ENCODE results near the gene KCNC3. TPM values are rescaled to one million over a fixed set of nuclear protein-coding genes. Genes with fewer than 3 reads are reported as not detected.
A peak's percentile ranks its signal among the peaks of the same experiment; 100 is the strongest.

Gene KCNC3
- total RNA-seq, 1 donor from 2014 or later: 19.2 TPM

GRCh38 chr19:50309396-50310125 is 19.6 kb downstream of the KCNC3 start:
- Mint-ChIP-seq H3K4me3 (ENCODE audit: low read depth) (no peak overlapping the region), H3K4me1 (ENCODE audit: low read depth) (peaks cover 2% of the 10 kb centered on the region), H3K9me3 (no peaks in the 10 kb centered on the region), H3K36me3 (ENCODE audit: low read depth) (no peaks in the 10 kb centered on the region), H3K27me3 (ENCODE audit: low read depth) (peaks cover 61% of the 10 kb centered on the region), H3K27ac (no peak overlapping the region)
- DNase-seq (ENCODE audit: low spot score): no peak
- intact Hi-C loops (cut with micrococcal nuclease): no loop called here

GRCh38 chr19:50308991-50309390 is 20.2 kb downstream of the KCNC3 start:
- Mint-ChIP-seq H3K4me3 (ENCODE audit: low read depth) (no peak overlapping the region), H3K27me3 (ENCODE audit: low read depth) (peaks cover 57% of the 10 kb centered on the region), H3K4me1 (ENCODE audit: low read depth) (no peaks in the 10 kb centered on the region), H3K27ac (no peak overlapping the region), H3K36me3 (ENCODE audit: low read depth) (no peaks in the 10 kb centered on the region), H3K9me3 (no peaks in the 10 kb centered on the region)
- intact Hi-C loops (cut with micrococcal nuclease): no loop called here
- no peak for DNase-seq (ENCODE audit: low spot score)

- Mint-ChIP-seq H3K9me3 (no peaks in the 10 kb centered on the region), H3K4me3 (ENCODE audit: low read depth) (no peak overlapping the region), H3K27ac (no peak overlapping the region), H3K36me3 (ENCODE audit: low read depth) (no peaks in the 10 kb centered on the region), H3K27me3 (ENCODE audit: low read depth) (peaks cover 25% of the 10 kb centered on the region), H3K4me1 (ENCODE audit: low read depth) (peaks cover 14% of the 10 kb centered on the region)
- no peak for DNase-seq (ENCODE audit: low spot score)
- intact Hi-C loops (cut with micrococcal nuclease): no loop called here
These were observed 25.6 kb downstream of the KCNC3 start for GRCh38 chr19:50303558-50303957.

- DNase-seq (ENCODE audit: low spot score): no peak
- H3K4me1 Mint-ChIP-seq (ENCODE audit: low read depth): peaks cover 14% of the 10 kb centered on the region
- H3K9me3 Mint-ChIP-seq: no peaks in the 10 kb centered on the region
- H3K4me3 Mint-ChIP-seq (ENCODE audit: low read depth): no peak overlapping the region
- peaks cover 12% of the 10 kb centered on the region for H3K27me3 Mint-ChIP-seq (ENCODE audit: low read depth)
- H3K36me3 Mint-ChIP-seq (ENCODE audit: low read depth): no peaks in the 10 kb centered on the region
- no peak overlapping the region for H3K27ac Mint-ChIP-seq
- intact Hi-C loops (cut with micrococcal nuclease): no loop called here
These were observed 27.6 kb downstream of the KCNC3 start for GRCh38 chr19:50301607-50301971.

- peaks cover 7% of the 10 kb centered on the region for H3K27me3 Mint-ChIP-seq (ENCODE audit: low read depth)
- intact Hi-C loops (cut with micrococcal nuclease): no loop called here
- no peaks in the 10 kb centered on the region for H3K36me3 Mint-ChIP-seq (ENCODE audit: low read depth)
- no peaks in the 10 kb centered on the region for H3K9me3 Mint-ChIP-seq
- H3K4me1 Mint-ChIP-seq (ENCODE audit: low read depth): peaks cover 14% of the 10 kb centered on the region
- DNase-seq (ENCODE audit: low spot score): no peak
- H3K4me3 Mint-ChIP-seq (ENCODE audit: low read depth): no peak overlapping the region
- H3K27ac Mint-ChIP-seq: peak overlapping the region; percentile 55
These were observed 28.2 kb downstream of the KCNC3 start for GRCh38 chr19:50300814-50301606.

GRCh38 chr19:50300051-50300450 is 29.1 kb downstream of the KCNC3 start:
- H3K9me3 Mint-ChIP-seq: no peaks in the 10 kb centered on the region
- intact Hi-C loops (cut with micrococcal nuclease): no loop called here
- H3K27ac Mint-ChIP-seq: no peak overlapping the region
- no peaks in the 10 kb centered on the region for H3K36me3 Mint-ChIP-seq (ENCODE audit: low read depth)
- no peak overlapping the region for H3K4me3 Mint-ChIP-seq (ENCODE audit: low read depth)
- no peak for DNase-seq (ENCODE audit: low spot score)
- H3K4me1 Mint-ChIP-seq (ENCODE audit: low read depth): peaks cover 14% of the 10 kb centered on the region
- peaks cover 4% of the 10 kb centered on the region for H3K27me3 Mint-ChIP-seq (ENCODE audit: low read depth)

- Mint-ChIP-seq H3K4me3 (ENCODE audit: low read depth) (no peak overlapping the region), H3K4me1 (ENCODE audit: low read depth) (no peaks in the 10 kb centered on the region), H3K27me3 (ENCODE audit: low read depth) (peaks cover 8% of the 10 kb centered on the region), H3K36me3 (ENCODE audit: low read depth) (no peaks in the 10 kb centered on the region), H3K9me3 (no peaks in the 10 kb centered on the region), H3K27ac (no peak overlapping the region)
- no peak for DNase-seq (ENCODE audit: low spot score)
- intact Hi-C loops (cut with micrococcal nuclease): no loop called here
These were observed 35.7 kb downstream of the KCNC3 start for GRCh38 chr19:50293263-50294004.

- intact Hi-C loops (cut with micrococcal nuclease): no loop called here
- no peaks in the 10 kb centered on the region for H3K4me1 Mint-ChIP-seq (ENCODE audit: low read depth)
These were observed 36.9 kb downstream of the KCNC3 start for GRCh38 chr19:50292216-50292827.

GRCh38 chr19:50290775-50291174 is 38.4 kb downstream of the KCNC3 start:
- no peaks in the 10 kb centered on the region for H3K4me1 Mint-ChIP-seq (ENCODE audit: low read depth)
- no peaks in the 10 kb centered on the region for H3K36me3 Mint-ChIP-seq (ENCODE audit: low read depth)
- no peak overlapping the region for H3K27ac Mint-ChIP-seq
- H3K4me3 Mint-ChIP-seq (ENCODE audit: low read depth): no peak overlapping the region
- intact Hi-C loops (cut with micrococcal nuclease): no loop called here
- peaks cover 8% of the 10 kb centered on the region for H3K27me3 Mint-ChIP-seq (ENCODE audit: low read depth)
- H3K9me3 Mint-ChIP-seq: peaks cover 14% of the 10 kb centered on the region
- no peak for DNase-seq (ENCODE audit: low spot score)

More at GRCh38 chr19:50292216-50292827, 36.9 kb downstream of the KCNC3 start:
- Mint-ChIP-seq H3K36me3 (ENCODE audit: low read depth) (no peaks in the 10 kb centered on the region), H3K27me3 (ENCODE audit: low read depth) (peaks cover 8% of the 10 kb centered on the region), H3K27ac (no peak overlapping the region), H3K4me3 (ENCODE audit: low read depth) (no peak overlapping the region), H3K9me3 (peaks cover 7% of the 10 kb centered on the region)
- DNase-seq (ENCODE audit: low spot score): no peak

- intact Hi-C loops (cut with micrococcal nuclease): no loop called here
- H3K4me3 Mint-ChIP-seq (ENCODE audit: low read depth): no peak overlapping the region
- H3K27me3 Mint-ChIP-seq (ENCODE audit: low read depth): peaks cover 8% of the 10 kb centered on the region
- no peaks in the 10 kb centered on the region for H3K36me3 Mint-ChIP-seq (ENCODE audit: low read depth)
- H3K9me3 Mint-ChIP-seq: peaks cover 20% of the 10 kb centered on the region
- DNase-seq (ENCODE audit: low spot score): no peak
- H3K27ac Mint-ChIP-seq: no peak overlapping the region
- no peaks in the 10 kb centered on the region for H3K4me1 Mint-ChIP-seq (ENCODE audit: low read depth)
These were observed 39.2 kb downstream of the KCNC3 start for GRCh38 chr19:50290011-50290410.

- peaks cover 23% of the 10 kb centered on the region for H3K9me3 Mint-ChIP-seq
- H3K4me3 Mint-ChIP-seq (ENCODE audit: low read depth): no peak overlapping the region
- H3K27me3 Mint-ChIP-seq (ENCODE audit: low read depth): peaks cover 8% of the 10 kb centered on the region
- no peaks in the 10 kb centered on the region for H3K36me3 Mint-ChIP-seq (ENCODE audit: low read depth)
- DNase-seq (ENCODE audit: low spot score): no peak
- intact Hi-C loops (cut with micrococcal nuclease): no loop called here
- no peaks in the 10 kb centered on the region for H3K4me1 Mint-ChIP-seq (ENCODE audit: low read depth)
- H3K27ac Mint-ChIP-seq: no peak overlapping the region
These were observed 40.2 kb downstream of the KCNC3 start for GRCh38 chr19:50288954-50289353.

- Mint-ChIP-seq H3K4me3 (ENCODE audit: low read depth) (no peak overlapping the region), H3K9me3 (peaks cover 23% of the 10 kb centered on the region), H3K36me3 (ENCODE audit: low read depth) (no peaks in the 10 kb centered on the region), H3K4me1 (ENCODE audit: low read depth) (no peaks in the 10 kb centered on the region), H3K27ac (no peak overlapping the region), H3K27me3 (ENCODE audit: low read depth) (peaks cover 8% of the 10 kb centered on the region)
- DNase-seq (ENCODE audit: low spot score): no peak
- intact Hi-C loops (cut with micrococcal nuclease): no loop called here
These were observed 41.8 kb downstream of the KCNC3 start for GRCh38 chr19:50287331-50287730.
